Activated CD4-positive, alpha-beta T cell treated with anti-CD3 and anti-CD28 coated beads, Interleukin-2, amount 50 U/mL, for 24 hours (primary cell): ENCODE measurements around the gene KDSR.

ENCODE experiments used
- DNase-seq, 2 donors: peaks; one replicate each; pipeline ENCODE4 v3.0.0-alpha.2; 2020; ENCODE audit warnings: low read depth in 1 of 2, low spot score in 1 of 2

The KDSR gene

GRCh38 chr18:63307551-63308200 is 59.3 kb downstream of the KDSR start:
- DNase-seq, result no peak

GRCh38 chr18:63306819-63307550 is 60.0 kb downstream of the KDSR start:
- no peak for DNase-seq

GRCh38 chr18:63306249-63306648 is 60.8 kb downstream of the KDSR start:
- DNase-seq, result no peak

GRCh38 chr18:63303547-63303946 is 63.5 kb downstream of the KDSR start:
- no peak for DNase-seq

GRCh38 chr18:63302636-63303405 is 64.2 kb downstream of the KDSR start:
- no peak for DNase-seq

GRCh38 chr18:63302220-63302619 is 64.8 kb downstream of the KDSR start:
- DNase-seq, result no peak

GRCh38 chr18:63301434-63301833 is 65.6 kb downstream of the KDSR start:
- no peak for DNase-seq

GRCh38 chr18:63299837-63300745 is 66.9 kb downstream of the KDSR start:
- DNase-seq, result no peak

- DNase-seq, result no peak
Observed at GRCh38 chr18:63298400-63299365, 68.3 kb downstream of the KDSR start.

GRCh38 chr18:63297687-63298399 is 69.2 kb downstream of the KDSR start:
- DNase-seq, result no peak

- no peak for DNase-seq
Observed at GRCh38 chr18:63293935-63294334, 73.1 kb downstream of the KDSR start.

GRCh38 chr18:63292831-63293683 is 73.9 kb downstream of the KDSR start:
- no peak for DNase-seq

- no peak for DNase-seq
Observed at GRCh38 chr18:63291278-63291677, 75.7 kb downstream of the KDSR start.

GRCh38 chr18:63290821-63291200 is 76.2 kb downstream of the KDSR start:
- DNase-seq, result no peak

GRCh38 chr18:63290166-63290820 is 76.7 kb downstream of the KDSR start:
- no peak for DNase-seq

- no peak for DNase-seq
Observed at GRCh38 chr18:63288311-63288710, 78.7 kb downstream of the KDSR start.

- DNase-seq, result no peak
Observed at GRCh38 chr18:63287691-63288220, 79.2 kb downstream of the KDSR start.

- DNase-seq, result no peak
Observed at GRCh38 chr18:63286926-63287325, 80.1 kb downstream of the KDSR start.
